HG03432 (cell line): ENCODE data around the gene ASF1B.
A peak's percentile ranks its signal among the peaks of the same experiment; 100 is the strongest.

Source experiments
- ATAC-seq: cut with Tn5 transposase; IDR thresholded peaks from one replicate; pipeline ENCODE4 v1.9.1; 2021; ENCODE audit warnings: mild to moderate bottlenecking, moderate library complexity; ENCODE audit not compliant: unreplicated experiment

ASF1B gene

GRCh38 chr19:14139944-14140343 lies 3.6 kb upstream of the ASF1B start:
- no peak for ATAC-seq

- ATAC-seq: no peak
These were observed 2.3 kb upstream of the ASF1B start for GRCh38 chr19:14138576-14139265.

GRCh38 chr19:14135985-14136508 lies 342 bp downstream of the ASF1B start:
- no peak for ATAC-seq

GRCh38 chr19:14135355-14135754 lies 1.0 kb downstream of the ASF1B start:
- no peak for ATAC-seq

GRCh38 chr19:14127929-14128509 lies 8.4 kb downstream of the ASF1B start:
- no peak for ATAC-seq

GRCh38 chr19:14127176-14127575 lies 9.2 kb downstream of the ASF1B start:
- no peak for ATAC-seq

- no peak for ATAC-seq
These were observed 13.5 kb downstream of the ASF1B start for GRCh38 chr19:14122924-14123323.

- ATAC-seq: no peak
These were observed 15.9 kb downstream of the ASF1B start for GRCh38 chr19:14120497-14120780.

- ATAC-seq: no peak
These were observed 16.5 kb downstream of the ASF1B start for GRCh38 chr19:14119644-14120496.

- no peak for ATAC-seq
These were observed 17.2 kb downstream of the ASF1B start for GRCh38 chr19:14119146-14119545.

- peak; percentile 29 for ATAC-seq
These were observed 18.0 kb downstream of the ASF1B start for GRCh38 chr19:14118165-14119051.

- ATAC-seq: peak; percentile 82
These were observed 18.7 kb downstream of the ASF1B start, which contains the start of gene PRKACA for GRCh38 chr19:14117668-14118164. Gene PRKACA (minus strand): TSS chr19:14117762. CDS start chr19:14117547, 215 bp downstream.

- ATAC-seq: peak; percentile 17
These were observed 19.3 kb downstream of the ASF1B start for GRCh38 chr19:14116918-14117578.

- ATAC-seq: no peak
These were observed 19.9 kb downstream of the ASF1B start for GRCh38 chr19:14116525-14116917.

- ATAC-seq: no peak
These were observed 20.6 kb downstream of the ASF1B start for GRCh38 chr19:14115756-14116155.

GRCh38 chr19:14114854-14115253 lies 21.5 kb downstream of the ASF1B start:
- ATAC-seq: no peak

- ATAC-seq: no peak
These were observed 21.9 kb downstream of the ASF1B start for GRCh38 chr19:14114439-14114838.

GRCh38 chr19:14113762-14114414 lies 22.5 kb downstream of the ASF1B start:
- no peak for ATAC-seq

- no peak for ATAC-seq
These were observed 23.5 kb downstream of the ASF1B start for GRCh38 chr19:14112809-14113385.
